ENCODE measurements around the gene LRRFIP1. TPM values are rescaled to one million over a fixed set of nuclear protein-coding genes. Genes with fewer than 3 reads are reported as not detected.

LRRFIP1 gene
- total RNA-seq, 4 donors from 2014 or later: 62.8 to 199 (median 121) TPM

DNA sequence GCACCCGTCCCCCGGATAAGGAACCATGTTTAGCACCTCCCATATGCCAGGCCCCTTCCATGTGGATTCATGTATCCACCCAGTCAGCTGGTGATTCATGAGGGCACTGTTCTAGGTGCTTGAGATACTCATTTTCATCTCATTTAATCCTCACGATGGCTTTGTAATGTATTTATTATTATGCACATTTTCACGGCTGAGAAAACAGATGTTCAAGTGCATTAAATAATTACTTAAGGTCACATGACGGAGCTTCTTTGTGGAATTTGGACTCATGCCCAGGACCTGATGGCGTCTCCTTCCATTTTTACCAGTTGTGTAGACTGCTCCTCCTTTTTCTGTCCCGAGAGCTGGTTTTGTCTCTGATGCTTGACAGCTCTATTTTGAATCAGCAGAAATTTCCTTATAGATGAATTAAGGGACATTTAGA is 99.0 kb downstream of the LRRFIP1 start:
- no peak overlapping the region for H3K4me3 ChIP-seq
- H3K27me3 ChIP-seq: no peaks in the 10 kb centered on the region
- peaks cover 0 to 15% of the 10 kb centered on the region in 2 donors for H3K4me1 ChIP-seq
- no peak for DNase-seq
- H3K36me3 ChIP-seq: no peaks in the 10 kb centered on the region
- H3K27ac ChIP-seq: peak overlapping the region; percentile 31 to 39
- no peaks in the 10 kb centered on the region for H3K9me3 ChIP-seq
- intact Hi-C loops (cut with DNase I; ENCODE audit: low total_unique reads): no loop called here
- TF ChIP-seq POLR2A (IDR thresholded peaks at IDR 0.05): no peak
- TF ChIP-seq, protein P1, sequence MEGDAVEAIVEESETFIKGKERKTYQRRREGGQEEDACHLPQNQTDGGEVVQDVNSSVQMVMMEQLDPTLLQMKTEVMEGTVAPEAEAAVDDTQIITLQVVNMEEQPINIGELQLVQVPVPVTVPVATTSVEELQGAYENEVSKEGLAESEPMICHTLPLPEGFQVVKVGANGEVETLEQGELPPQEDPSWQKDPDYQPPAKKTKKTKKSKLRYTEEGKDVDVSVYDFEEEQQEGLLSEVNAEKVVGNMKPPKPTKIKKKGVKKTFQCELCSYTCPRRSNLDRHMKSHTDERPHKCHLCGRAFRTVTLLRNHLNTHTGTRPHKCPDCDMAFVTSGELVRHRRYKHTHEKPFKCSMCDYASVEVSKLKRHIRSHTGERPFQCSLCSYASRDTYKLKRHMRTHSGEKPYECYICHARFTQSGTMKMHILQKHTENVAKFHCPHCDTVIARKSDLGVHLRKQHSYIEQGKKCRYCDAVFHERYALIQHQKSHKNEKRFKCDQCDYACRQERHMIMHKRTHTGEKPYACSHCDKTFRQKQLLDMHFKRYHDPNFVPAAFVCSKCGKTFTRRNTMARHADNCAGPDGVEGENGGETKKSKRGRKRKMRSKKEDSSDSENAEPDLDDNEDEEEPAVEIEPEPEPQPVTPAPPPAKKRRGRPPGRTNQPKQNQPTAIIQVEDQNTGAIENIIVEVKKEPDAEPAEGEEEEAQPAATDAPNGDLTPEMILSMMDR (IDR thresholded peaks at IDR 0.05): no peak

DNA sequence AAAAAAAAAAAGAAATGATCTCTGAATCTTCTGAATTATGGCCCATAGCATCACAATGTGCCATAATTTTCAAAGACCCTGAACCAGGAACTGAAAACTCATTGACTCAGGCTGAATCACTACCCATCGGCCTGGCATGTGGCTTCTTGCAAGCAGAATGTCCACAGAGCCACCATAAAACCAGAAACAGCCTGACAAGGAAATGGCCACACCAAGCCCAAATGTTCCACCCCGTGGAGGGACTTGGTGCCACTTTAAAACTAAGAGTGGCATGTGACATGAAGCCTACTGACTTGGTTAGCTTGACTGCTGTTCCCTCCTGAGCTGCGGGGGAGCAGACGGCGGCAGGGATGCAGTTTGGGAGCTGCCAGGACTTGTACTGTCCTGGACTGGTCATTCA is 100.0 kb downstream of the LRRFIP1 start:
- Histone ChIP-seq H3K9me3 (no peaks in the 10 kb centered on the region), H3K27ac (peak overlapping the region in 1 of 2 donors; percentile 1), H3K27me3 (no peaks in the 10 kb centered on the region), H3K36me3 (no peaks in the 10 kb centered on the region), H3K4me1 (peaks cover 0 to 15% of the 10 kb centered on the region in 2 donors), H3K4me3 (no peak overlapping the region)
- TF ChIP-seq POLR2A (IDR thresholded peaks at IDR 0.05): no peak
- TF ChIP-seq, protein P1 (IDR thresholded peaks at IDR 0.05): no peak
- DNase-seq: no peak
- intact Hi-C loops (cut with DNase I; ENCODE audit: low total_unique reads): no loop called here

DNA sequence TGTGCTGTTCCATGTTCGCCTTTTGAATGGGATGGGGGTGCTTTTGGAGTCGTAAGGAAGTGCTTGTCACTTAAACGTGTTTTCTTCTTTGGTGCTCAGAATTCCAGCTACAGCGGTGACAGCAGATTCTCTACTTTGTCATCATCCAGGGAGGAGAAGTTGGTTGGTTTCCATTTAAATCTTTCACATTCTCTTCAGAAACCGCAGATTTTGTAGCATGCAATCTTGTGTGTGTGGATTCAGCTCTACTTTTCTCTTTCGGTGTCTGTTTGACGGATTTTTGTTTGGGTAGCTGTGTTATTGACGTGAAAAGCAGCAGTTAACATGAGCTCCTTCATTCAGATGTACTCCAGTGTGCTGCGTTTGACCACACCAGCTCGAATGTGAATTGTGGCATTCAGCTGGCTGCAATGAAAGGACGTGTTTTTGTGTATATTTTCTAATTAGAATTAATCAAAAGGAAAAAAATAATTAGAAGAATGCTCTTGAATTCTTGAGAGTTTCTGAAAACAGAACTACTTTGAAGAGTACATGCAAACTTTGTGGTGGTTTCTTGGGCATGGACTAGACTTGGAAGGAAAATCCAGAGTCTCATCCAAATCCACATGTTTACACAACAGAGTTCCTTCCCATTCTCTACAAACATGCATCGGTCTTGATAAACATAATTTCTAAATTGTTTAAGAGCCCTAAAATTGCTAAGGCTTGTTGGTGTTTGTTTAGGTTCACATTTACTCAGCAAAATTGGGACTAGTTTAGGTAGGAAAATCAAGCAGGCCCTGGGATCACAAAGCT is 102.5 kb downstream of the LRRFIP1 start:
- no peaks in the 10 kb centered on the region for H3K9me3 ChIP-seq
- no peak overlapping the region for H3K4me3 ChIP-seq
- H3K4me1 ChIP-seq: peaks cover 0 to 9% of the 10 kb centered on the region in 2 donors
- peak overlapping the region; percentile 83 to 91 for H3K27ac ChIP-seq
- H3K36me3 ChIP-seq: no peaks in the 10 kb centered on the region
- no peaks in the 10 kb centered on the region for H3K27me3 ChIP-seq
- intact Hi-C loops (cut with DNase I; ENCODE audit: low total_unique reads): no loop called here
- no peak for TF ChIP-seq POLR2A (IDR thresholded peaks at IDR 0.05)
- TF ChIP-seq, protein P1 (IDR thresholded peaks at IDR 0.05): no peak
- DNase-seq: no peak

DNA sequence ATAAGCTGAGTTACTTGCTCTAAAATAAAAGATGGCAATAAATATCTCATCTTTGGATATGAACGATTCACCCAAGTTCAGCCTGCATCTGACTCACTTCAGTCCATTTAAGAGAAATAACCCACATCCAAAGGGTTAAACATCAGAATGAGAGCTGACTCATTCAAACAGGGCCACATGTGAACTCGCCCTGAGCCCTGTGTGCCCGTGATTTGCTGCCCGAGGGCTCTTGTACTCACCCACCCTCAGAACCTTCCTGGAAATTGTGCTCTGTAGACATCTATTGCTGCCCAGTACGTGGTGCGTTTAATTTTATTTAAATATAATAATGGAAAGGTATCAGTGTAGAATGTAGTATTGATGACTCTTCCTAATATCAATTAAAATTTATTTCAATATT is 104.3 kb downstream of the LRRFIP1 start:
- intact Hi-C loops (cut with DNase I; ENCODE audit: low total_unique reads): no loop called here
- TF ChIP-seq, protein P1 (IDR thresholded peaks at IDR 0.05): no peak
- TF ChIP-seq POLR2A (IDR thresholded peaks at IDR 0.05): no peak
- no peak for DNase-seq
- no peaks in the 10 kb centered on the region for H3K9me3 ChIP-seq
- H3K36me3 ChIP-seq: no peaks in the 10 kb centered on the region
- H3K4me3 ChIP-seq: no peak overlapping the region
- peak overlapping the region; percentile 83 to 91 for H3K27ac ChIP-seq
- H3K4me1 ChIP-seq: peaks cover 0 to 7% of the 10 kb centered on the region in 2 donors
- no peaks in the 10 kb centered on the region for H3K27me3 ChIP-seq

DNA sequence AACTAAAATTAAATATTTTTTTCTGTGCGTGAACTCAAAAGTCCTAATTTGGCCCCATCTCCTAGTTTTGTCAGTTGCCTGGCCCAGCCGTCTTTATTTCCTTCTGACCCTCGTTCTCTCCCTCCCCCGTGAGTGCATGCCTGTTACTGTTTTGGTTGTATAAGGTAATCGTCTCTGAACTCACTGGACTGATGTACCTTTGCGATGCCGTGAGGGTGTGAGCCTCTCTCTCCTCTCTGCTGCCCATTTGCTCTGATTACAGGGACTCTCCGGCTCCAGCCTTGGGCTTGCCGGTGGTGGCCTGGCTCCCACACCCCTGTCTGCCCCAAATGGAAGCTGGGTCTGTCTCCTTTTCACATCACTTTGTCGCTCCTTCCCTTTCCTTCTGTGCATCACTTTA is 104.7 kb downstream of the LRRFIP1 start:
- intact Hi-C loops (cut with DNase I; ENCODE audit: low total_unique reads): no loop called here
- H3K4me1 ChIP-seq: peaks cover 3% of the 10 kb centered on the region in 2 donors
- DNase-seq: no peak
- no peaks in the 10 kb centered on the region for H3K27me3 ChIP-seq
- no peaks in the 10 kb centered on the region for H3K36me3 ChIP-seq
- no peaks in the 10 kb centered on the region for H3K9me3 ChIP-seq
- TF ChIP-seq, protein P1 (IDR thresholded peaks at IDR 0.05): no peak
- no peak for TF ChIP-seq POLR2A (IDR thresholded peaks at IDR 0.05)
- H3K4me3 ChIP-seq: no peak overlapping the region
- H3K27ac ChIP-seq: peak overlapping the region; percentile 83 to 91

Measured in uterus (tissue), 4 donors.